Activated CD4-positive, alpha-beta T cell treated with anti-CD3 and anti-CD28 coated beads for 1 hour (primary cell): Measurements from ENCODE around the gene ZNF653.

ENCODE experiments used
- DNase-seq: peaks from one replicate; pipeline ENCODE4 v3.0.0-alpha.2; 2020

Gene ZNF653, protein sequence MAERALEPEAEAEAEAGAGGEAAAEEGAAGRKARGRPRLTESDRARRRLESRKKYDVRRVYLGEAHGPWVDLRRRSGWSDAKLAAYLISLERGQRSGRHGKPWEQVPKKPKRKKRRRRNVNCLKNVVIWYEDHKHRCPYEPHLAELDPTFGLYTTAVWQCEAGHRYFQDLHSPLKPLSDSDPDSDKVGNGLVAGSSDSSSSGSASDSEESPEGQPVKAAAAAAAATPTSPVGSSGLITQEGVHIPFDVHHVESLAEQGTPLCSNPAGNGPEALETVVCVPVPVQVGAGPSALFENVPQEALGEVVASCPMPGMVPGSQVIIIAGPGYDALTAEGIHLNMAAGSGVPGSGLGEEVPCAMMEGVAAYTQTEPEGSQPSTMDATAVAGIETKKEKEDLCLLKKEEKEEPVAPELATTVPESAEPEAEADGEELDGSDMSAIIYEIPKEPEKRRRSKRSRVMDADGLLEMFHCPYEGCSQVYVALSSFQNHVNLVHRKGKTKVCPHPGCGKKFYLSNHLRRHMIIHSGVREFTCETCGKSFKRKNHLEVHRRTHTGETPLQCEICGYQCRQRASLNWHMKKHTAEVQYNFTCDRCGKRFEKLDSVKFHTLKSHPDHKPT

DNA sequence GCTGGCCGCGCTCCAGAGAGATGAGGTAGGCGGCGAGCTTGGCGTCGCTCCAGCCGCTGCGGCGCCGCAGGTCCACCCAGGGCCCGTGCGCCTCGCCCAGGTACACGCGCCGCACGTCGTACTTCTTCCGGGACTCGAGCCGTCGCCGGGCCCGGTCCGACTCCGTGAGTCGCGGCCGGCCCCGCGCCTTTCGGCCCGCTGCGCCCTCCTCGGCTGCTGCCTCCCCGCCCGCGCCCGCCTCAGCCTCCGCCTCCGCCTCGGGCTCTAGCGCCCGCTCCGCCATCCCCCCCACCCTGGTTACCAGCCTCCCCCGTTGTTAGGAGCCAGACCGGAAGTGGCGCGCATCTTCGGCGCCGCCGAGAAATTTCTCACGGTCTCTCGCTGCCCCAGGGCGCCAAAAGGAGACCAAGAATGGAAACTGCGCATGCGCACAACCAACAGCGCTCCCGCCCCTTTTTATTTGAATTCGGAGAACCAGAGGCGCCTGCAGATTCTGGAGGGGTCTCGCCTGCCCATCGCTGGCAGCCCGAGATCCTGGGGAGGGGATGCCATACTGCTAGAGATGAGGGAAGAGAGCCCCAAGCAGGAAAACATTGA lies at the start of gene ZNF653:
Gene ZNF653 (minus strand): TSS at position 336 of the 597 bp plus-strand sequence. CDS start 53 bp downstream, at position 283.
- peak; percentile 94 for DNase-seq

DNA sequence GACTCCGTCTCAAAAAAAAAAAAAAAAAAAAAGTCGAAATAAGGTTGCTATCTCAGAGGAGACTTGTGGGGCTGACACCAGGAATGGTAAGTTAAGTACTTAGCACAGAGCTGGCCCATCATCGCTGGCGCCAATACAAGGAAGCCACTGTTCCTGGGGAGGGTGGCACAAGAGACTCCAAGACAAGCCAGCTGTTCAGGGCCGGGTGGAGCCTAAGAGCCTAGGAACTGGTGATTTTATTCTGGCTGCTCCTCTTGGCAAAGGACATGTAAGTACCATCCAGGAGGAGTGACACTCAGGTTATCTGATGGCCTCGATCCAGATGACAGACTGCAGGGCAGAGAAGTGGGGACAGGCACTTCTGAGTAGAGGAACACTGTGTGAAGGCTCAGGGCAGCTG lies 49.6 kb upstream of the ZNF653 start:
- DNase-seq: no peak

DNA sequence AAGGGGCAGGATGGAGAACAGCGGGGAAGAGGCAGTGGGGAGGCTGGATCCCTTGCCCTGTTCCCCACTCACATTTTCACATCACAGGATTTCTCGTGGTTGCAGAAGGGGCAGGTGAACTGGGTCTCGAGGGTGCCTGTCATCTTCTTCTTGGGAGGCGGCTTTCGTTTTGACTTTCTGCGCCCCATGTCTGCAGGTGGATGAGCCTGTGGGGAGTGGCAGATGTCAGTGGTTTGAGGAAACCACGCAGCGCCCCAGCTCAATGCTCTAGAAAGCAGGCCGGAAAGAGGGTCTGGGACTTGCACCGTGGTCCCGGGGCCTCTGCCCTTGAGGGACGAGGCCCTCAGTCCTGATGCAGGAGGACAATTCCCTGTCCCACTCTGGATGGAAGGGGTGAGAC lies 48.5 kb upstream of the ZNF653 start:
- DNase-seq: no peak

DNA sequence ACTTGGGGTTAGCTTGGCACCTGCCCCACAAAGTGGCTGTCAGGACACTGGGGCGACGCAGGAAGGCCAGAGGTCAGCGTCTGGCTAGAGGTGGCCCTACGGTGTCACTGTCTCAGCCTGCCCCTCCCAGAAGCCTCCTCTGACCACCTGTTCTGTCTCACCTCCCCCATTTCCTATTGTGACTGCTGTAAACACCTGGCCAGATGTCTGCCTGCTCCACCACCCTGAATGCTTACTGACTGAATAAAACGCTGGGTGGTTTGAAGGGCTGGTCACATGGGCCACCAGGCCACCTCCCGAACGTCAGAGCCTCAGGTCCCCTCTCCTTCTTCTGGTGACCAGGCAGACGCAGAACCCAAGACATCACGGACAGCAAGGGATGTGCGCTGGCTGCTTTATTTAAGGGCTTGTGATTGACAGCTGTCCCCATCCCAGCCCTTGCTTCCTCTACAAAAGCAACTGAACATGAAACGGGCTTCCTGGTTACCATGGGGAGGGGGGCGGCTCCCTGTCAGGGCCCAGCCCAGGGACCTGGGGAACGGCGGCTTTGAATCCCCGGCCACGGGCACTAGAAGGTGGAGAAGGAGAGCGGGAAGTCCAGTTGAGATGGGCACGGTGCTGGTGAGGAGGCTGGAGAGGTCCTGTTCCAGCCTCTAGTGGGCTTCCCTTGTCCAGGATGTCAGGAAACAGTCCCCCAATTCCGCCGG lies 47.2 kb upstream of the ZNF653 start:
- DNase-seq: no peak

DNA sequence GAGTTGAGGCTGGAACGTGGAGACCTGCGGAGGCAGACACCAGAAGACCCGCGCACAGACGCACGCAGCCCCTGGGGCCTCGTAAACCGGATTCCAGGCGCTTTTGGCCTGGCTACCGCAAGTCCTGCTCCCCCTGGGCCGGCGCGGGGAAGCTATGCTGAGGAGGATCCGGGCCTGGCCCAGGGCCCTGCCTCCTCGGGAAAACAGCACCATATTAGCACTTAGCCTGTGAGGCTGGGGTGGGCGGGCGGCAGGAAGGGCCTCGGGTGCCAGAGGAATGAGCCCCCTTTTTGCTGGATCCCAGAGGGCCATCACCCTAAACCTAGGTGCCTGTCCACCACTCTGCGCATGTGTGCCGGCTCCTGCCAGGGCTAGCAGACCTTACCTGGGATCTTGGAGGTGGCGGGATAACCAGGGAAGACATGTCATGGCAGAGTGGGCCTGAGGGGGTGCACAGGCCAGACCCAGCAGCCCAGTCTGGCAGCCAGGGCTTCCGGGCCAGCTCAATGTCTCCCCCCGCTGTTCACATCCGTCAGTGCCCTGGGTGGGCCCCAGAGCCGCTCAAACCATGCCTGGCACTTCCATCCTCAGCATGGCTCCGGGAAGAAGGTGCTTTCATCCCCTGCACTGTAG lies 46.1 kb upstream of the ZNF653 start:
- DNase-seq: no peak

DNA sequence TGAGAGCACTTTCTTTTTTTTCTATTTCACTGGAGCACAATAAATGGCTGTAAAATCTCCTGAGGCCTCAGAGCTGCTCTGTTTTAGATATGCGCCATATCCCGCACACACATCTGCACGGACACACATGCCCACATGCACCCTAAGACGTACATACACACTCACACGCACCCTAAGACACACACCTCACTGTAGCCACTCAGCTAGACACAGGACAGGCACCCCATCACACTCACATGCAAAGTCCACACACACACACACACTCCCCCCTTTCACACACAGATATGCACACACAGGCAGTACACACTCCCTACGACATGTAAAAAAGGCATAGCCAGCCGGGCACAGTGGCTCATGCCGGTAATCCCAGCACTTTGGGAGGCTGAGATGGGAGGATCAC lies 44.6 kb upstream of the ZNF653 start:
- no peak for DNase-seq

DNA sequence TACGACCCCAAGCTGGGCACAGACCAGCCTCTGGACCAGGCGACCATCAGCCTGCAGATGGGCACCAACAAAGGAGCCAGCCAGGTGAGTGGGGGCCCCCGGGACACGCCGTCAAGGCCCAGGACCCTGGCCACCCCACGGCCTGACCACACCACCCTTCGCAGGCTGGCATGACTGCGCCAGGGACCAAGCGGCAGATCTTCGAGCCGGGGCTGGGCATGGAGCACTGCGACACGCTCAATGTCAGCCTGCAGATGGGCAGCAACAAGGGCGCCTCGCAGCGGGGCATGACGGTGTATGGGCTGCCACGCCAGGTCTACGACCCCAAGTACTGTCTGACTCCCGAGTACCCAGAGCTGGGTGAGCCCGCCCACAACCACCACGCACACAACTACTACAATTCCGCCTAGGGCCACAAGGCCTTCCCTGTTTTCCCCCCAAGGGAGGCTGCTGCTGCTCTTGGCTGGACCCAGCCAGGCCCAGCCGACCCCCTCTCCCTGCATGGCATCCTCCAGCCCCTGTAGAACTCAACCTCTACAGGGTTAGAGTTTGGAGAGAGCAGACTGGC lies 43.8 kb upstream of the ZNF653 start:
- DNase-seq: no peak

DNA sequence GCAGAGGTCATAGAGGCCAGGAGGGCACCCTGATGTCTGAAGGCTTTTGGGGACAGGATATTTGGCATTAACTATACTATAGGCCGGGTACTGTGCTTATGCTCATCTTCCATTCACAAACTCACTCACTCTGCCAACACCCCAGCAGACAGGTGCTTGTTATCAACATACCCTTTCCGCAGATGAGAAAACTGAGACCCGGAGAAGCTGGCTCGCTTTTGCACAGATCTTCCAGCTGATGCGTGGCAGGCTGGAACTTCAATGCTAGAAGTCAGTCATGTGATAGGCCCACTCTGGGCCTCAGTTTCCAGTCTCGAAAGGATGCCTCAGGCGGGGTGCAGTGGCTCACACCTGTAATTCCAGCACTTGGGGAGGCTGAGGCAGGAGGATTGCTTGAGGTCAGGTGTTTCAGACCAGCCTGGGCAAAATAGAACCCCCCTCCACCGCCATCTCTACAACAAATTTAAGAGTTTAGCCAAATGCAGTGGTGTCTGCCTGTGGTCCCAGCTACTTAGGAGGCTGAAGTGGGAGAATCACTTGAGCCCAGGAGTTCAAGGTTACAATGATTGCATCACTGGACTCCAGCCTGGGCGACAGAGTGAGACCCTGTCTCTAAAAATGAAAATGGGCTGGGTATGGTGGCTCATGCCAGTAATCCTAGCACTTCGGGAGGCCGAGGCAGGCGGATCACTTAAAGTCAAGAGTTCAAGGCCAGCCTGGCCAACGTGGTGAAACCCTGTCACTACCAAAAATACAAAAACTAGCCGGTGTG lies 42.5 kb upstream of the ZNF653 start:
- no peak for DNase-seq

DNA sequence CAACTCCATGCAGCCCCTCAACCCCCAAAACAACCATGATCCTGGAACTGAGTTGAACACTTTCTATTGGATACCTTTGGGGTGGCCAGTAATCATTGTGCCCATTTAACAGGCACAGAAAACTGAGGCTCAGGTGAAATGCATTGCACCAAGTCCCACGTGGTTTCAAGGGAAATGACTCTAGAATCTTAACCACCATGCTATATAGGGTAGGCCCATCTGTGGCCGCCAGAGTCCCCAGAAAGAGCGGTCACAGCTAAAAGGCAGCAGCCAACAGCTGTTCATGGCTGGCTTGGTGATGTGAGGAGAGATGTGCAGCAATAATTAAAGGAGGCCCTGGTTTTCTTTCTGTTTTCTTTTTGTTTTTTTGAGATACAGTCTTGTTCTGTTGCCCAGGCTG lies 35.6 kb upstream of the ZNF653 start:
- no peak for DNase-seq

DNA sequence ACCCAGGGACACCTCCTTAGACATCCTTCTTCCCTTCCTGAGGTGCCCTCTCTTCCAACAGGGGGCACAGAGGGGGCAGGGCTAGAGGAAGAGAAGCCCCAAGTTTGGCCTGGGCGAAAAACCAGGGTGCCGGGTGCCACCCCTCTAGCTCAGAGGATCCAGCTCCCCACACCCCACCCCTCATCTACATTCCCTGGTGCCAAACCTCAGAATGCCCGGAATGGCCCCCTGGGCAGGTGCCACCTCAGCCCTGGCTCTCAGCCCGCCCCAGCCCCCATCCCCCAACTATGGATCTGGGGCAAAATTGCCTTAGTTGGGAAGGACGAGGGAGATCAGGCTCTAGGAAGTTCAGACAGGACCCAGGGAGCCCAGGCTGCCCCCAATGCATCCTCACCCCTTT lies 35.0 kb upstream of the ZNF653 start:
- DNase-seq: no peak

DNA sequence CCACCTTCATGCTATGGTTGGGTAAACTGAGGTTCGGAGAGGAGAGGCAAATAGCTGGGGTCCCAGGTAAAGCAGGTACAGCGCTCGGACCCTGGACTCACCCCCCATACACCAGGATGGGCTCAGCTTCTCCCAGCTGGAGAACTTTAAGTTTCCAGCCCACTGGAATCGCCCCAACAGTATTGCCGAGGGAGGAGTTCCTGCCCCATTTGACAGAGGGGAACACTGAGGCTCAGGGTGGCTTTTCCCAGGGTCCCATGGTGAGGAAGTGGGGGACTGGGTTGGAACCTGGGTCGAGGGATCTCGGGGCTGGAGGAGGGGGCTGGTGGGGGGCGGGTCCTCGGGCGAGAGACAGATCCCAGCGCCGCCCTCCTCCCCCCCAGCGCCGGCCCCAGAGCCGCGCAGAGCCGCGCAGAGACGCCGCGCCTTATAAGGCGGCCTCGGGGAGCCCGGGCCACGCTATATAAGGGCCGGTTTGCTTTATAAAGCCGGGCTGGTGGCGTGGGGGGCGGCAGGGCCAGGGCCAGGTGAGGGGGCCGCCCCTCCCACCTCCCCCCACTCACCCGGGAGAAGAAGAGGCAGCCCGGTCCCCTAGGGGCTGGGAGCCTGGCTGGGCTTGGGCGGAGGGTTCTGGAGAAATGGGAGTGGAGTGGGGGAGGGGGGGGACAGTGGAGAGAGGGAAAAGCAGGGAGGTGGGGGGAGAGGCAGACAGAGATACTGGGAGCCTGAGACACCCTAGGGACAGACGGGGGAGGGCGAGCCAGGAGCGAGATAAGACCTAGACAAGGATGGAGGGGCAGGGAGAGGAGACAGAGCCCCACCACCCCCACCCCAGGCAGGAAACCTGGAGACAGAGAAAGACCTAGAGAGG lies 34.1 kb upstream of the ZNF653 start:
- no peak for DNase-seq

DNA sequence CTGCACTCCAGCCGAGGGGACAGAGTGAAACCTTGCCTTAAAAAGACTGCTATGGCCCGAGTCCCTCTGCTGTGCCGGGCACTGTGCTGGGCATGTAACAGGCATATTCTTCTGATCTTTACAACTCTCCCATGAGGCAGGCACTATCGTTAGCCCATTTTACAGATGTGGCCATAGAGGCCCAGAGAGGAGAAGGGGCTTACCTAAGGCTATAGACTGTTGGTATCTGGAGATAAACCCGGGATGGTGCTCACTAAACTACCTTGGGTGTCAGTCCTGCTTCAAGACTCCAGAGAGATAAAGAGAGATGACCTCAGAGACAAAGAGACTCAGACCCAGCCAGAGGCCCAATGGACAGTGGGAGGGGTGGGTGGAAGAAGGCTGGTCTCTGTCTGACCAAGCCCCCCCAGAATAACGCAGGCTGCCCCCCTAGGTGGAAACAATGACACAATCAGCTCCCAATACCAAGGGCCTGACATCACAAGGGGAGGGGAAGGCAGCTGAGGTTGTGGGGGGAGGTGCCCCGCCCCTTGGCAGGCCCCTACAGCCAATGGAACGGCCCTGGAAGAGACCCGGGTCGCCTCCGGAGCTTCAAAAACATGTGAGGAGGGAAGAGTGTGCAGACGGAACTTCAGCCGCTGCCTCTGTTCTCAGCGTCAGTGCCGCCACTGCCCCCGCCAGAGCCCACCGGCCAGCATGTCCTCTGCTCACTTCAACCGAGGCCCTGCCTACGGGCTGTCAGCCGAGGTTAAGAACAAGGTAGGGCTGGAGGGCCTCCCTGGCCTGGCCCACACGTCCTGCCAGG lies 32.8 kb upstream of the ZNF653 start, which contains the start of gene CNN1:
Gene CNN1 (plus strand): TSS at position 620 of the 805 bp plus-strand sequence. CDS start 77 bp downstream, at position 697.
- DNase-seq: no peak

DNA sequence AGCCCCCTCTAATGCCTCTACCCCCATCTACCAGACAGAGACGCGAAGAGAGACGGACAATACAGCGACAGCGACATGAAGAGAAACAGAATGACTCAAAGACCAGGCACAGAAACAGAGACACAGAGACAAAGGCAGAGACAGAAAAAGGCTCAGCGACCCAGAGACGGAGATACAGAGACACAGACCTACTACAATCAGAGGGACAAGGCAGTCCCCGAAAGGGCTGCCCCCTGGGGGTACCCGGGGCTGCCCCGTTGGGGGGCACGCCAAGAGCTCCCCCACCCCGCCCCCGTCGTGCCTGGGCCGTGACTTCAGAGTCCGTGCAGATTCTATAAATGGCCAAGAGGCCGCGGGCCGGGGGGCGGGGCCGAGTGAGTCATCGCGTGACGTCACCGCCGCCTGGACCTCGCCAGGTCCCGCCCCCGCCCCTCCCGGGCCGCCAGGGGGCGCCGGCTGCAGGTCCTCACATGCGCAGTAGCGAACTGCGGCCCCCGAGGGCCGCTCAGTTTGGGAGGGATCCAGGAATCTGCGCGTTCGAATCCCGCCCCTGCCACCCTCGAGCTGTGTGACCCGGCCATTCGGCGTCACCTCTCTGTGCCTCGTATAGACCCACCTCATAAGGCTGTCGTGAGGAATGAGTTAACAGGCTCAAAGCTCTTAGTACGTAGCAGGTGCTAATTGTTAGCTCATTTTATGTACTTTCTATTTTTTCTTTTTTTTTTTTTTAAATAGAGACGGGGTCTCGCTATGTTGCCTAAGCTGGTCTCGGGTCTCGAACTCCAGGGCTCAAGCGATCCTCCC lies 30.4 kb upstream of the ZNF653 start:
- peak; percentile 74 for DNase-seq

DNA sequence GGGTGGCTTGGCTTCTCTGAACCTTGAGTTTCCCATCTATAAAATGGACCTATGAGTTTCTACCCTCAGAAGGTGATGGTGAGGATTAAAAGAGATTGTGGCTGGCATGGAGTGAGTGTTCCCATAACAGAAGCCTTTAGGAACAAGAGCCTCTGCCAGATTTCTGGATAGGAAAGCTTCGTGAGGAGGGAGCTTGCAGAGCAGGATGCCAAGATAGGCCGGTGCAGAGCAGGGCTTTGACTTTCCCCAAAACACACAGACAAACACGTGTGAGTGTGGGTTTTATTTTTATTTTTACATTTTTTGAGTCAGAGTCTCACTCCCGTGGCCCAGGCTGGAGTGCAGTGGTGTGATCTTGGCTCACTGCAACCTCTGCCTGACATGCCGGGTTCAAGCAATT lies 29.3 kb upstream of the ZNF653 start:
- no peak for DNase-seq

DNA sequence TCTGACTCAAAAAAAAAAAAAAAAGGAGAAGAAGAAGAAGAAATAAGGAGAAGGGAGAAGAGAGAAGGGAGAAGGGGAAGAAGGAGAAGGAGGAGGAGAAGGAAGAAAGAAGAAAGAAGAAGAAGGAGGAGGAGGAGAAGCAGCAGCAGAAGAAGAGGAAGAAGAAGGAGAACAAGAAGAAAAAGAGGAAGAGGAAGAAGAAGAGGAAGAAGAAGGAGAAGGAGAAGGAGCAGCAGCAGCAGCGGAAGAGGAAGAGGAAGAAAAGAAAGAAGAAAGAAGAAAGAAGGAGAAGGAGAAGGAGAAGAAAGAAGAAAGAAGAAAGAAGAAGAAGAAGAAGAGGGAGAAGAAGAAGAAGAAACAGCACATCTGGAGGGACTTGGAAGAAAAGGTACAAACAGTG lies 28.9 kb upstream of the ZNF653 start:
- DNase-seq: no peak

DNA sequence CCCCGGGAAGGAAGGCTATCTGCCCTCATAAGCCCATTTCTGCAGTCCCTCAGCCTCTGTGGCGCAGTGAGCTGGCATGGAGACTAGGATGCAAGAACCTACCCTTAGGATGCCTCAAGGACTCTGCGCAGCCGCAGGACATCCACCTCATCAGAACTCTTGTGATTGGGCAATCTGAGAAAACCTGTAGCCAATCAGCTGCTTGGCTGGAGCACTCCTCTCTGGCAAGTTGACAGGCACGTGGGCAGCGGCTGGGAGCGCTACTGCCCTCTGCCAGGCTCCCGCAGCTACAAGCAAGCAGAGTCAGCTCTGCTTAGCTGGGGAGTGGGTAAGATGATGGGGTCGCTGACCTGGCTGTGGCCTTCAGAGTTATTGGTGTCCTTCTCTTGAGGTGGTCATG lies 24.8 kb upstream of the ZNF653 start:
- no peak for DNase-seq

DNA sequence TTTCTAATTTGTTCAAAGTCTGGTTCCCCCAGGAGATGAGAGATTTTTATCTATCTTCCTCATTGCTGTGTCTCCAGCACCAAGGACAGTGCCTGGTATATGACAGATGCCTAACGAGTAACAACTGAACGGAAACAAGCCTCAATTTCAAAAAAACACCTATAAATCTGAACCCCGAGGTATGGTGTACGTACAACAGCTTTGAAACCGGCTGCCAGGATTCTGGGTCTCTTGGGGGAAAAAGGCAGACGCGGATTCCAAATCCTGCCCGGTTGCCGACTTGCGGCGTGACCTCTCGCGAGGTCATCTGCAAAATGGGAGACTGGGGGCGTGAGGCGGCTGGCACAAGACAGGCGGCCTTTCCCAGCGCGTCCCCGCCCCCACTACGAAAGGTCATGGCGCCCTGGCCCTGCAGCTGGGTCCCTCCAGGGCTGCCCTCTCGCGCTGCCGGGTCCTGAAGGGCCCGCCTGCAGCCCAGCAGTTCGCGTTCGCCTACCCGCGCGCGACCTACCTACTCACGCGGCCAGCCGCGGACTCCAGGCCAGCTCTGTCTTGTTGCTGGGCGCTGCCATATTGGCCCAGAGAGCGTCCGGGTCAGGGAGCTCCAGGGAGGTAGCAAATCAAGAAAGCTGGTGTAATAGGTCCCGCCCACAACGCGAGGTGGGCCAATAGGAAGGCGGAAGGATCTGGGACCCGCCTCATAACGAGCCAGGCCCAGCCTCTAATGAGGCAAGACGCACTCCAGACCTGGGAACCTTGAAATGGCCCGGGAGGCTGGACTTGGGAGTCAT lies 23.1 kb upstream of the ZNF653 start, which contains the start of gene ECSIT:
Gene ECSIT (minus strand): TSS at position 584 of the 791 bp plus-strand sequence. CDS start 9,964 bp downstream, outside the sequence.
- DNase-seq: peak; percentile 85

DNA sequence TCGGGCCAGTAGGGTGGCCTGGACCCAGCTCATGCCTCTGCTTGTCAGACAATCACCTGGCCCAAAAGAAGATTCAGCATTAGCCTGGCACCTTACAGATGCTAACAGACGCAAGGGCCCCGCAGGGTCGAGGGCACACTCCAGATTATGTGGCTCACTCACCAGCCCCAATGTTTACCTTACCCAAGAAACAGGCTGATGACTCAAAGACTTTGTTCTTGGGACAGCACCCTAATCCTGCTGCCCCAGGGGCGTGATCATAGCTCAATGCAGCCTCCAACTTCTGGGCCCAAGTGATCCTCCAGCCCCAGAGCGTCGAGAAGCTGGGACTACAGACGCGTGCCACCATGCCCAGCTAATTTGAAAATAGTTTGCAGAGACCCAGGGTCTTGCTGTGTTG lies 13.5 kb upstream of the ZNF653 start:
- DNase-seq: no peak
